OCI-M2 (cell line): ENCODE measurements around the gene TAF1B.

ENCODE experiments used
- DNase-seq: peaks from one replicate; lab custom pipeline; 2025; ENCODE audit not compliant: unreplicated experiment; lab: John Stamatoyannopoulos, UW

TAF1B gene

DNA sequence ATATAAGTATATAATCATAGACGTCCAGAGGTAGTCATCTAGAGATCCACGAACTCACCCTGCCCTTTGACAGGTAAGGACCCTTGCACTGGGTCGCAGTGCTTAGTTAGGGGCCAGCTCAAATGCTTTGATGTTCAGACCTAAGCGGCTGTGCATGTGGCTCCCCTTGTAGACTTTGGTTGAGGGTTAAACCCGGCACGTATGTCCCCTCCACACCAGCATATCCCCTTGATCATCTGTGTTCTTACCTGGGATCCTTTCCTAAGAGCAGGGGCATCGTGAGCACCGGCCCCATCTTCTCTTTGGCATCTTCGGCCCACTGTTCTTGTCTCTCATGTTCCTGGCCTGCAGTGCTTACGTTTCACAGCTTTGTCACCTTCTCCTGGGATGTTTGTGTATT is 139.6 kb downstream of the TAF1B start:
- DNase-seq, result no peak

- DNase-seq, result no peak
These were observed 140.3 kb downstream of the TAF1B start for GRCh38 chr2:9983401-9984216.
